AG09319 (cell line): ENCODE measurements around the gene GPR162.

ENCODE experiments used
- DNase-seq: peaks from one replicate; pipeline ENCODE4 v3.0.0-alpha.2; 2010; ENCODE audit warnings: low read depth; ENCODE audit errors: extremely low read depth
- CTCF ChIP-seq: IDR thresholded peaks from 2 replicates; pipeline ENCODE4 v1.5.1; 2011; ENCODE audit warnings: low read depth, mild to moderate bottlenecking, inconsistent platforms, low read length, moderate library complexity

GPR162 gene

DNA sequence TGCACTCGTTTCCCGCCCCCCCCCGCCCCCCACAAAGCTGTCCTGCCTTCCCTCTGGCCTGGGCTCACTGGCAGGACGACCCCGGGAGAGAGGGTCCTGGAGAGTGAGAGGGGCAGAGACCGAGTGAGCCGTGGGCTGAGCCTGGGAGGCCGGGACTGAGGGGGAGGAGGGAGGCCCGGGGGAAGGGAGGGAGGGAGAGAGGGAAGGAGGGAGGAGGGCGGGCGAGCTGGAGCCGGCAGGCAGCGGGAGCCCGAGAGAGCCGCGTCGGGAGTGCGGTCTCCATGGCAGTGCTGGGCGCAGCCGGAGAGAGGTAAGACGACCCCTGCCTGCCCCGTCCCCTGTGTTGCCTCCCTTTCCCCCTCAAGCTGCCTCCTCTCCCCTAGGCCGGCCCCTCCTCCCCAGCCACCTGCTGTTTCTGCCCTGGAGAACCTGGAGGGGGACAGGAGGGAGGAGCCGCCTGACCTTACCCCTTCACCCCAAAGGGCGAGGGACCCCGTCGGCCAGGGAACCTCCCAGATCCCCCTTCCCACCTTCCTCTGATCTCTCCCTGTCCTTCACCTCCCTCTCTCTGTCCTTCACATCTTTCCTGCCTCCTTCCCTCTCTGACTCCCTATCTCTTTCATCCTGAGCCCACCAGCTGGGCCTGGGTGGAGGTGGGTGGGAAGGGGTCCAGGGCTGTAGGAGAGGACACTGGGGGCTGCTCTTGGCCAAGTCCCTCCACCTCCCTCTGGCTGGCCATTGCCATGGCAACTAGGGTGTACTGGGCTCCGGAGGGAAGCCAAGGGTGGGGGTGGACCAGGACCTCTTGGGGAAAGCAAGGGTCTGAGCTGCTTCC, at the start of gene GPR162:
GPR162 (plus strand) TSS at position 231 of the 835 bp plus-strand sequence. CDS start 2,078 bp downstream, outside the sequence.
- TF ChIP-seq CTCF = no peak
- no peak for DNase-seq

GRCh38 chr12:6772331-6772695, 49.3 kb upstream of the GPR162 start, which contains the start of gene LAG3:
Gene LAG3, plus strand, starts transcription at chr12:6772520. Its CDS starts 333 bp downstream, at chr12:6772853.
- no peak for TF ChIP-seq CTCF
- DNase-seq = no peak

DNA sequence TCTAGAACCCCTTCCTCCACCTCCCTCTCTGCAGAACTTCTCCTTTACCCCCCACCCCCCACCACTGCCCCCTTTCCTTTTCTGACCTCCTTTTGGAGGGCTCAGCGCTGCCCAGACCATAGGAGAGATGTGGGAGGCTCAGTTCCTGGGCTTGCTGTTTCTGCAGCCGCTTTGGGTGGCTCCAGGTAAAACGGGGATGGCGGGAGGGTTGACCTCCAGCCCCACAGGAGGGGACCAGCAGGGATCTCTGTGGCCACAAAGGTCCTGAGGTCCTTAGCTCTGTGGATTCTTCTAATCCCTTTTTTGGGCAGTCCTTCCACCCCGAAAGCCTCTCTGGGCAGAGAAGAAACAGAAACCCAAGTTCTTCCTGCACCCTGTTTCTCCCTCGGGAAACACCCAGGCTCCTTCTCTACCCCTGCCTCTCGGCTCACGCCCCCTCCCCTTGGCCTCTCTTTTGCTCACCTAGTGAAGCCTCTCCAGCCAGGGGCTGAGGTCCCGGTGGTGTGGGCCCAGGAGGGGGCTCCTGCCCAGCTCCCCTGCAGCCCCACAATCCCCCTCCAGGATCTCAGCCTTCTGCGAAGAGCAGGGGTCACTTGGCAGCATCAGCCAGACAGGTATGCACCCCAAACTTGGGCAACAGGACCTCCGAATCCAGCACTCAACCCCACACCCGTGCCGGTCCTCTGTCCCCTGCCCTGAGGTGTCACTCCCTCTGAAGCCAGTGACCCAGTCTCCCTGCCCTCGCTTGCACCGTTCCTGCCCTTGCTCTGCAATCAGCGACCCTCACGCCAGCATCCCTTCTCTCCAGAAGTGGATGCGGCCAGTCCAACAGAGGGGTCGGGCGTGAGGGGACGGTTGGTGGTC, 48.7 kb upstream of the GPR162 start:
- no peak for TF ChIP-seq CTCF
- no peak for DNase-seq

DNA sequence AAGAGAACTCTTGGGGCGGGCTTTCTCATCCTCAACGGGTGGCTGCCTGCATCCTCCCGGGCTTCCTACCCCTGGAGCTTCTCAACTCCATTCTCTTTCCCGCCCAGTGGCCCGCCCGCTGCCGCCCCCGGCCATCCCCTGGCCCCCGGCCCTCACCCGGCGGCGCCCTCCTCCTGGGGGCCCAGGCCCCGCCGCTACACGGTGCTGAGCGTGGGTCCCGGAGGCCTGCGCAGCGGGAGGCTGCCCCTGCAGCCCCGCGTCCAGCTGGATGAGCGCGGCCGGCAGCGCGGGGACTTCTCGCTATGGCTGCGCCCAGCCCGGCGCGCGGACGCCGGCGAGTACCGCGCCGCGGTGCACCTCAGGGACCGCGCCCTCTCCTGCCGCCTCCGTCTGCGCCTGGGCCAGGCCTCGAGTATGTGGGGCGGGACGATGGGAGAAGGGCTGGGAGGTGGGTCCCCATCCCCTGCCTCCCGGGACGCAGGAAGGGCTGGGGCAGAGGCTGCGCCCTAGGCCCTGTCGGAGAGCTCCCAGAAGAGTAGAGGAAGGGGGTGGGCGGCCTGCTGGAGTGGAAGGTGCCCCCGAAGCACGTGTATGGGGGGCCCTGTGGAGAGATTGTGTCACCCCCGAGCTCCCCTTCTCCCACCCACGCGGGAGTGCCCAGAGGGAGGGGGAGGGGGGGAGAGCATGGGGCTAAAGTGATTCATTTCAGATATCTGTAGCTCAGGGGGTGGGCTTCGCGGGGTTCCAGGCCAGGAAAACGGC, 47.9 kb upstream of the GPR162 start:
- DNase-seq = no peak
- no peak for TF ChIP-seq CTCF

DNA sequence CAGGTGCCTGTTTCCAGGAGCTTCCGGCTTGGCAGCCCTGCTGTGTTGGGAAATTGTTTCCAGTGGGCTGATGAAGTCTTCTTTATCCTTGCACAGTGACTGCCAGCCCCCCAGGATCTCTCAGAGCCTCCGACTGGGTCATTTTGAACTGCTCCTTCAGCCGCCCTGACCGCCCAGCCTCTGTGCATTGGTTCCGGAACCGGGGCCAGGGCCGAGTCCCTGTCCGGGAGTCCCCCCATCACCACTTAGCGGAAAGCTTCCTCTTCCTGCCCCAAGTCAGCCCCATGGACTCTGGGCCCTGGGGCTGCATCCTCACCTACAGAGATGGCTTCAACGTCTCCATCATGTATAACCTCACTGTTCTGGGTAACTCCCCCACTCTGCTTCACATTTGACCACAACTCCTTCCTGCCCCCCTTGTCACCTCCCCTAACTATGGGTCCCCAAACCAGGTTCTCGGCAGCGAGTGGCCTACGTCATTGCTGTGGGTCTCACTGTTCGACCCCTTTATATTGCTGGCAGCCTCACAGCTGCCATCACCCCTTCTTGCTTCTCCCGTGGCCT, 47.0 kb upstream of the GPR162 start:
- no peak for TF ChIP-seq CTCF
- no peak for DNase-seq

GRCh38 chr12:6775185-6776174, 46.1 kb upstream of the GPR162 start:
- TF ChIP-seq CTCF = no peak
- no peak for DNase-seq
